ENCODE measurements around the gene GPC6.

Gene GPC6

DNA sequence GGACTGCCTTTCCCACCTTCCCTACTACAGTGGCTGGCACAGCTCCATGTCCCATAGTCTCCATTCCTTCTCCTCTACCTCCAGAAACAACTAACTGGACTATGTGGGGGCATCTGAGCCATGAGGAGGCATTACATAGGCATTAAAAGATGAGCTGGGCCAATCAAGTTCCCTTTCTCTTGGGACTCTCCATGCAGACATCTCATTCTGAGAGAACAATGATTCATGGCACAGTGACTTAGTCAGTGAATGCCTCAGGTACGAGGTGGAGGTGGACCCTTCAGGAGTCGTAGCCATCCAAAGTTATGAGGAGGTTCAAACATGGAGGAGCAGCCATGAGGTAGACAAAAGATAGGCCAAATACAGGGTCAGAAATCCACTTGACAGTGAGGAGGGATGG, 70.0 kb downstream of the GPC6 start:
- no peak for DNase-seq (ENCODE audit: extremely low spot score)
- ChIA-PET POLR2A (no interaction called here), CTCF (interaction anchor here (0.6 kb wide), 1 partner anchor 16 kb away, joined by 3 read pairs; no protein-coding TSS in a partner anchor)
- no peak for TF ChIP-seq ZNF384 (IDR thresholded peaks at IDR 0.05)
- TF ChIP-seq FOXM1 (IDR thresholded peaks at IDR 0.05; ENCODE audit: borderline replicate concordance) = no peak
- TF ChIP-seq TARDBP (IDR thresholded peaks at IDR 0.05) = no peak
- TF ChIP-seq HDGF (IDR thresholded peaks at IDR 0.05; ENCODE audit: borderline replicate concordance) = no peak
- no peak for TF ChIP-seq NFRKB (IDR thresholded peaks at IDR 0.05)
- TF ChIP-seq FOXK2 (IDR thresholded peaks at IDR 0.05) = no peak
- no peak for TF ChIP-seq ARNT (IDR thresholded peaks at IDR 0.05)
- no peak for TF ChIP-seq CTBP1 (IDR thresholded peaks at IDR 0.05; ENCODE audit: borderline replicate concordance)
- no peak for TF ChIP-seq LEF1 (IDR thresholded peaks at IDR 0.05; ENCODE audit: borderline replicate concordance)
- no peak for TF ChIP-seq ELF4 (IDR thresholded peaks at IDR 0.05)
- TF ChIP-seq FOXA1 (IDR thresholded peaks at IDR 0.05) = no peak
- TF ChIP-seq, protein P1, sequence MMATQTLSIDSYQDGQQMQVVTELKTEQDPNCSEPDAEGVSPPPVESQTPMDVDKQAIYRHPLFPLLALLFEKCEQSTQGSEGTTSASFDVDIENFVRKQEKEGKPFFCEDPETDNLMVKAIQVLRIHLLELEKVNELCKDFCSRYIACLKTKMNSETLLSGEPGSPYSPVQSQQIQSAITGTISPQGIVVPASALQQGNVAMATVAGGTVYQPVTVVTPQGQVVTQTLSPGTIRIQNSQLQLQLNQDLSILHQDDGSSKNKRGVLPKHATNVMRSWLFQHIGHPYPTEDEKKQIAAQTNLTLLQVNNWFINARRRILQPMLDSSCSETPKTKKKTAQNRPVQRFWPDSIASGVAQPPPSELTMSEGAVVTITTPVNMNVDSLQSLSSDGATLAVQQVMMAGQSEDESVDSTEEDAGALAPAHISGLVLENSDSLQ (IDR thresholded peaks at IDR 0.05) = no peak
- no peak for TF ChIP-seq SP1 (IDR thresholded peaks at IDR 0.05)
- no peak for TF ChIP-seq BHLHE40 (IDR thresholded peaks at IDR 0.05; ENCODE audit: borderline replicate concordance)
- TF ChIP-seq L3MBTL2 (conservative IDR thresholded peaks at IDR 0.05) = no peak
- TF ChIP-seq SUZ12 (IDR thresholded peaks at IDR 0.05) = no peak

DNA sequence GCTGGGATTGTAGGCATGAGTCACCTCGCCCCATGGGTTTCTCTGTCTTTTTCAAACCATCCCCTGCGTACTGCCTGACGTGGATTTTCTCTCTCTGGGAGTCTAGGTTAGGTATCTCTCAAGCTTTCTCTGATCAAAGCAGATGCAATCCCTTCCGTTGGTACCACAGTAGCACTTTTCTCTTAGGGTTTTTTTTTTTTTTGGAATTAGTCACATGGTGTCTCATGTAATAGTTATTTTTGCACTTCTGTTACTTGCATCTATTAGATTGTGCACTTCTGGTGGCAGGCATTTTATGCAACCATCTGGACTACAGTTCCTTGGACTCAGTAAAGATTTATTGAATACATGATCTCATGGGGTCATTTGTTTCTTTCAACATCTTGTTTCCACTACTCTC, 72.1 kb downstream of the GPC6 start:
- TF ChIP-seq ZNF384 (IDR thresholded peaks at IDR 0.05) = no peak
- TF ChIP-seq, protein P1 (IDR thresholded peaks at IDR 0.05) = no peak
- TF ChIP-seq SP1 (IDR thresholded peaks at IDR 0.05) = no peak
- no peak for TF ChIP-seq FOXK2 (IDR thresholded peaks at IDR 0.05)
- no peak for TF ChIP-seq FOXM1 (IDR thresholded peaks at IDR 0.05; ENCODE audit: borderline replicate concordance)
- no peak for TF ChIP-seq HDGF (IDR thresholded peaks at IDR 0.05; ENCODE audit: borderline replicate concordance)
- TF ChIP-seq NFRKB (IDR thresholded peaks at IDR 0.05) = no peak
- TF ChIP-seq CTBP1 (IDR thresholded peaks at IDR 0.05; ENCODE audit: borderline replicate concordance) = no peak
- TF ChIP-seq L3MBTL2 (conservative IDR thresholded peaks at IDR 0.05) = no peak
- TF ChIP-seq FOXA1 (IDR thresholded peaks at IDR 0.05) = no peak
- no peak for TF ChIP-seq LEF1 (IDR thresholded peaks at IDR 0.05; ENCODE audit: borderline replicate concordance)
- TF ChIP-seq TARDBP (IDR thresholded peaks at IDR 0.05) = no peak
- no peak for TF ChIP-seq SUZ12 (IDR thresholded peaks at IDR 0.05)
- TF ChIP-seq ARNT (IDR thresholded peaks at IDR 0.05) = no peak
- TF ChIP-seq ELF4 (IDR thresholded peaks at IDR 0.05) = no peak
- no peak for TF ChIP-seq BHLHE40 (IDR thresholded peaks at IDR 0.05; ENCODE audit: borderline replicate concordance)
- DNase-seq (ENCODE audit: extremely low spot score) = no peak
- CTCF ChIA-PET = no interaction called here
- POLR2A ChIA-PET = no interaction called here

DNA sequence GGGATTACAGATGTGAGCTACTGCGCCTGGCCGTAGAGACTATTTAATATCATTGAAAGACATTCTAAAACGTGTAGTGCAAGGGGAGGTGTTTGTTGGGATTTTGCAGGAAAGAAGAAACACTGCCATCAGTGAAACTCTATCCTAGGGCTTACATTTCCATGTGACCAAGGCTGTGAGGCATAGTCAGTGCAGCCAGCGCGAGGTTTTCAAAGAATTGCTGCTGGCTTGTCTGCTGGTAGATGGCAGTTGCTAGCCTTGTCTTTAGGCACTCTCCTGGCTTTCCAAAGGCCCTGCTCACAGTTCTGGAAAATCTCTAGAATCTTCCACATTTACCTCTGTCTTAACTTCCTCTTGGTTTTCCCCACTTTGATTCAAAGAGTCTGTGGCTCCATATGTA, 77.5 kb downstream of the GPC6 start:
- ChIA-PET CTCF (no interaction called here), POLR2A (no interaction called here)
- TF ChIP-seq ELF4 (IDR thresholded peaks at IDR 0.05) = no peak
- TF ChIP-seq BHLHE40 (IDR thresholded peaks at IDR 0.05; ENCODE audit: borderline replicate concordance) = no peak
- TF ChIP-seq FOXA1 (IDR thresholded peaks at IDR 0.05) = no peak
- TF ChIP-seq CTBP1 (IDR thresholded peaks at IDR 0.05; ENCODE audit: borderline replicate concordance) = no peak
- TF ChIP-seq HDGF (IDR thresholded peaks at IDR 0.05; ENCODE audit: borderline replicate concordance) = no peak
- TF ChIP-seq, protein P1 (IDR thresholded peaks at IDR 0.05) = no peak
- TF ChIP-seq NFRKB (IDR thresholded peaks at IDR 0.05) = no peak
- no peak for TF ChIP-seq ARNT (IDR thresholded peaks at IDR 0.05)
- no peak for TF ChIP-seq SUZ12 (IDR thresholded peaks at IDR 0.05)
- TF ChIP-seq L3MBTL2 (conservative IDR thresholded peaks at IDR 0.05) = no peak
- no peak for TF ChIP-seq TARDBP (IDR thresholded peaks at IDR 0.05)
- DNase-seq (ENCODE audit: extremely low spot score) = no peak

DNA sequence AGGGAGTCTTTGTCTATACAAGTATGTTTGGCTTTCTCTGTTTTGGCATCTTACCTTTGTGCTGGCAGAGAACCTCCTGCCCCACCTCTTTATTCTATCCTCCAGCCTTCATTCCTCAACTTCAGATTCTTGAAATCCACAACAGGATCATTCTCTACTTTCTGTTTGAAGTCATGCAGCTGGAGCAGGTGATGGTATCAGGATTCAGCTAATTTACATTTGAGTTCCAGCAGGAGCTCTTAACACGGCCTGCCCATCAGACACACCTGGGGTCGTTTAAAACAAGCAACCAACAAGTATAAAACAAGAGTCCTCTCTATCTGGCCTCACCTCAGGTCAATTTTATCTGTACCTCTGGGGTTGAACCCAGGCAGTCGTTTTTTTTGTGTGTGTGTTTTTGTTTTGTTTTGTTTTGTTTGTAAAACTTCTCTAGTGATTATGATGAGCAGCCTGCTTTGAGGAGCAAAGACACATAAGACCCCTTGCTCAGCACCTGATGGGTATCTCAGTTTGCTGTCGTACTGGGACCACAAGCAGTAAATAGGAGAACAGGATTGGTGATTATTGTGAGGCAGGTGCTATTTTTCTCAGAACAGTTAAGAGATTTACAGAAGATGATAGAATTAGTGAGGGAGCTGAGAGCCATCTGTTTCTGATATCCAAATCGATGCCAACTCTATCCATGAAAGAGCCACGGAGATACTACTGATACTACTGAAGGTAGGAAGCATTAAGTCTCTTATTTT, 78.4 kb downstream of the GPC6 start:
- TF ChIP-seq SP1 (IDR thresholded peaks at IDR 0.05) (no peak), ZNF384 (IDR thresholded peaks at IDR 0.05) (no peak), TARDBP (IDR thresholded peaks at IDR 0.05) (no peak), HDGF (IDR thresholded peaks at IDR 0.05; ENCODE audit: borderline replicate concordance) (no peak), SUZ12 (IDR thresholded peaks at IDR 0.05) (no peak)
- no peak for DNase-seq (ENCODE audit: extremely low spot score)
- CTCF ChIA-PET = interaction anchor here (0.6 to 0.7 kb wide), 2 partner anchors 13 to 649 kb away, joined by 3 read pairs; no protein-coding TSS in a partner anchor
- POLR2A ChIA-PET = no interaction called here

DNA sequence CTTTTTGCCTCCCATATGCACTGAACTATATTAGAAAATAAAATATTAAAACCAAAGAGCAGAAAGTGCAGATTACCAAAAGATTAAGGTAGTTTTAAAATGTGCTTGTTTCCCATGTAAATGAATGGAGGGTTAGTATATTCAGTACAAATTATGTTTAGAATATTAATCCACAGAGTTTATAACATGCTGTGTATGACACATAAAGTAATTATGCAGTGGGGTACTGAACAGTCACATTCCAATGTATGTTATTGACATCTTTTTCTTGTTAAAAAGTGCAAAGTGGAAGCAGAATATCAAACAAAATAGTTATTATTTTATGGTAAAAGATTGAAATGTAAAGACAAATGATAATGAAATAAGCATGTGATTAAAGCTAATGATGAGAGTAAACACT, 79.3 kb downstream of the GPC6 start:
- ChIA-PET POLR2A (no interaction called here), CTCF (no interaction called here)
- DNase-seq (ENCODE audit: extremely low spot score) = no peak

DNA sequence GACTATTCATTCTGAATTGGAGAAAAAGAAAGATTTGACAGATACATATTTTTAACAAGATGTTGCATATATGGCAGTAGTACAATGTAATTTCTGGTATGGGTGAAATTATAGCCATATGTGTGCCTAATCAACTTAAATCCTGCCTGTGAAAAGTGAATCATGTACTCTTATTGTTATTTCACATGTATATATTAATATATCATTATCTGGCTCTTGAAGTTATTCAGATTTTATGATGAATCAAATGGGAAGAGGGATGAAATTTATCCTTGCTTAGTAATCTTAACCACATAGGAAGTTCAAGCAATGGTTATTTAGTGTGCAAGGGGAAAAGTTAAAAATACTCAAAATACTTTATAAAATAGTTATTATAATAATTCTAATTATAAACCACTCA, 80.5 kb downstream of the GPC6 start:
- DNase-seq (ENCODE audit: extremely low spot score) = no peak
- ChIA-PET POLR2A (no interaction called here), CTCF (interaction anchor here (1.2 kb wide), 1 partner anchor 59 kb away, joined by 4 read pairs; no protein-coding TSS in a partner anchor)
- TF ChIP-seq FOXK2 (IDR thresholded peaks at IDR 0.05) (no peak), LEF1 (IDR thresholded peaks at IDR 0.05; ENCODE audit: borderline replicate concordance) (no peak)

More for the DNA sequence above, 79.3 kb downstream of the GPC6 start:
- no peak for TF ChIP-seq BHLHE40 (IDR thresholded peaks at IDR 0.05; ENCODE audit: borderline replicate concordance)
